Suprapubic skin (tissue), 4 donors: ENCODE data around the gene CAD. TPM values are rescaled to one million over a fixed set of nuclear protein-coding genes. Genes with fewer than 3 reads are reported as not detected.

ENCODE experiments used
- DNase-seq, 2 donors: peaks; one replicate each; pipeline ENCODE4 v3.0.0-alpha.2; 2019; ENCODE audit warnings: low spot score in 2 of 2
- H3K27ac ChIP-seq: fragments of 200-600 bp; sonication (generic); one replicate; pipeline ENCODE4 v1.5.1; 2019
- H3K27me3 ChIP-seq: fragments of 200-600 bp; sonication (generic); one replicate; pipeline ENCODE4 v1.5.1; 2019
- H3K36me3 ChIP-seq: fragments of 200-600 bp; sonication (generic); one replicate; pipeline ENCODE4 v1.5.1; 2019
- H3K4me1 ChIP-seq: fragments of 200-600 bp; sonication (generic); one replicate; pipeline ENCODE4 v1.5.1; 2019
- H3K4me3 ChIP-seq: fragments of 200-600 bp; sonication (generic); one replicate; pipeline ENCODE4 v1.5.1; 2019; ENCODE audit warnings: mild to moderate bottlenecking
- H3K9me3 ChIP-seq: fragments of 200-600 bp; sonication (generic); one replicate; pipeline ENCODE4 v1.5.1; 2019
- CTCF ChIP-seq, 2 donors: fragments of 200-600 bp in 1 of 2; fragments of 450-650 bp in 1 of 2; sonication (generic) in 1 of 2; IDR thresholded peaks; one replicate each; pipeline ENCODE4 v1.5.1; 2016 to 2019; ENCODE audit warnings: antibody characterized with exemption in 2 of 2, mild to moderate bottlenecking in 1 of 2, moderate library complexity in 1 of 2
- EP300 ChIP-seq: sonication (generic); formaldehyde crosslinking; IDR thresholded peaks from one replicate; pipeline ENCODE4 v1.6.1; 2017; ENCODE audit warnings: antibody characterized with exemption
- POLR2A ChIP-seq, 2 donors: fragments of 450-650 bp; IDR thresholded peaks; one replicate each; pipeline ENCODE4 v1.6.1; 2017; ENCODE audit warnings: antibody characterized with exemption in 2 of 2, mild to moderate bottlenecking in 2 of 2, moderate library complexity in 2 of 2
- POLR2AphosphoS5 ChIP-seq, 3 donors: sonication (generic); formaldehyde crosslinking; IDR thresholded peaks; one replicate each; pipeline ENCODE4 v1.6.1; 2017; ENCODE audit warnings: antibody characterized with exemption in 3 of 3
- WGBS: methylation state at CpG from one replicate; pipeline ENCODE4 v1.1.5; 2018; 5-methylcytosine and 5-hydroxymethylcytosine counted together
- total RNA-seq, 4 donors: library from RNA; depleted of rRNA; stranded (reverse); fragments of >200 nt; gene quantifications; one replicate each; pipeline ENCODE4 v1.1.0, GENCODE V29; 2016

Gene CAD
- total RNA-seq, 4 donors from 2014 or later: 33.7 to 64.8 (median 42.1) TPM

DNA sequence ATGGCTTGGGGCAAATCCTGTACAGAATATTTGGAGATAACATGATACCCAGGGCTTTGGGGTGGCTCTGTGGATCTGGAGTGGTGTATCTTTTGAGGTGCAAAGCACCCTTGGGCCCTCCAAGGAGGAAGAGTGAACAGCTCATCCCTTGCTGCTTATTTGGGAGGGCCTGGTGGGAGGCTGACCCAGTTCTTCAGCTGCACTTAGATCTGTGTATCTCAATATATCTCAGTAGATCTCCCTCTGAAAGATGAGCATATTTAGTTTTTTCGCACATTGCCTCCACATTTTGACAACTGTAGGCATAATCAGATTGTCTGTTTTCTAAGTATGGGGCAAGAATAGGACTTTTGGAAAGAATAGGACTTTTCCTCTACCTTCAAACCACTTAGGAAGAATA lies 67.8 kb downstream of the CAD start:
- WGBS: 89% methylated on average over 1 of the region's 1 CpG
- no peak overlapping the region for H3K4me3 ChIP-seq
- no peaks in the 10 kb centered on the region for H3K9me3 ChIP-seq
- H3K36me3 ChIP-seq: no peaks in the 10 kb centered on the region
- no peaks in the 10 kb centered on the region for H3K4me1 ChIP-seq
- no peak for DNase-seq
- H3K27me3 ChIP-seq: peaks cover 8% of the 10 kb centered on the region
- TF ChIP-seq POLR2AphosphoS5 (IDR thresholded peaks at IDR 0.05) (no peak), EP300 (no peak), CTCF (IDR thresholded peaks at IDR 0.05) (no peak), POLR2A (IDR thresholded peaks at IDR 0.05) (no peak)
- H3K27ac ChIP-seq: no peak overlapping the region

GRCh38 chr2:27285481-27285880 lies 68.3 kb downstream of the CAD start:
- H3K36me3 ChIP-seq: no peaks in the 10 kb centered on the region
- no peaks in the 10 kb centered on the region for H3K9me3 ChIP-seq
- TF ChIP-seq CTCF (IDR thresholded peaks at IDR 0.05) (no peak), POLR2AphosphoS5 (IDR thresholded peaks at IDR 0.05) (no peak), POLR2A (IDR thresholded peaks at IDR 0.05) (no peak), EP300 (no peak)
- peaks cover 8% of the 10 kb centered on the region for H3K27me3 ChIP-seq
- H3K4me1 ChIP-seq: no peaks in the 10 kb centered on the region
- no peak for DNase-seq
- no peak overlapping the region for H3K27ac ChIP-seq
- WGBS: 79% methylated on average over 6 of the region's 6 CpGs
- H3K4me3 ChIP-seq: no peak overlapping the region

DNA sequence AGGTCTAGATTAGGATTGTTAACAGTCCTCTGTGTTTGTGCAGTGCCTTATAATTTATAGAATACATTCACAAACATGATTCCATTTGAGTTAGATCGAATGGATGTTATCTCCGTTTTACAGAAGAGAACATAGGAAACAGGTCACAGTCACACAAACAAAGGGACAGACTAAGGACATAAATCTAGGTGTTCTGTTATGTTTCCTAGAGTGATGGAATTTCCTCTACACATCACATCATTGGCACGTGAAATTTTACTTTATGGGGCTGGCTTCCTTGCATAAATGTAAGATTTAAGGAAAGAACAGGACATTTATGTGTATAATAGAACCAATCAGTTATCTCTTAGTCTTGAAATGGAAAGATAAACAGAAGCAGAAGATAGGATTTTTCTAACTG lies 71.4 kb downstream of the CAD start:
- TF ChIP-seq CTCF (IDR thresholded peaks at IDR 0.05): no peak
- TF ChIP-seq POLR2AphosphoS5 (IDR thresholded peaks at IDR 0.05): no peak
- no peak for TF ChIP-seq EP300
- TF ChIP-seq POLR2A (IDR thresholded peaks at IDR 0.05): no peak
- H3K27me3 ChIP-seq: peaks cover 19% of the 10 kb centered on the region
- no peak overlapping the region for H3K27ac ChIP-seq
- no peak overlapping the region for H3K4me3 ChIP-seq
- H3K9me3 ChIP-seq: no peaks in the 10 kb centered on the region
- no peaks in the 10 kb centered on the region for H3K36me3 ChIP-seq
- 45% methylated on average over 3 of the region's 3 CpGs for WGBS
- H3K4me1 ChIP-seq: no peaks in the 10 kb centered on the region
- no peak for DNase-seq

- no peak for TF ChIP-seq POLR2AphosphoS5 (IDR thresholded peaks at IDR 0.05)
- TF ChIP-seq CTCF (IDR thresholded peaks at IDR 0.05): no peak
- TF ChIP-seq EP300: no peak
- TF ChIP-seq POLR2A (IDR thresholded peaks at IDR 0.05): no peak
- Histone ChIP-seq H3K27ac (no peak overlapping the region), H3K4me1 (no peaks in the 10 kb centered on the region), H3K27me3 (peaks cover 16% of the 10 kb centered on the region), H3K36me3 (no peaks in the 10 kb centered on the region), H3K9me3 (no peaks in the 10 kb centered on the region), H3K4me3 (no peak overlapping the region)
- 84% methylated on average over 5 of the region's 5 CpGs for WGBS
- no peak for DNase-seq
Measured at GRCh38 chr2:27290549-27290948, 73.4 kb downstream of the CAD start.

GRCh38 chr2:27291865-27292264 lies 74.7 kb downstream of the CAD start:
- Histone ChIP-seq H3K9me3 (no peaks in the 10 kb centered on the region), H3K27ac (no peak overlapping the region), H3K4me1 (no peaks in the 10 kb centered on the region), H3K4me3 (no peak overlapping the region), H3K36me3 (no peaks in the 10 kb centered on the region), H3K27me3 (peaks cover 16% of the 10 kb centered on the region)
- 51% methylated on average over 6 of the region's 6 CpGs for WGBS
- TF ChIP-seq POLR2AphosphoS5 (IDR thresholded peaks at IDR 0.05): no peak
- TF ChIP-seq CTCF (IDR thresholded peaks at IDR 0.05): no peak
- TF ChIP-seq POLR2A (IDR thresholded peaks at IDR 0.05): no peak
- no peak for TF ChIP-seq EP300
- DNase-seq: no peak

Other genes starting within 250 kb of the CAD start
- gene MAPRE3, start 246.7 kb upstream of the CAD start, total RNA-seq: 10 to 100 TPM; 29.5 to 57.5 (median 34.0) TPM
- 10 to 100 TPM; 39.2 to 56.3 (median 44.7) TPM for gene TMEM214, start 184.4 kb upstream of the CAD start, total RNA-seq
- 10 to 100 TPM; 15.3 to 18.9 (median 18.5) TPM for gene AGBL5, start 165.7 kb upstream of the CAD start, total RNA-seq
- gene OST4, start 145.7 kb upstream of the CAD start, total RNA-seq: 100 to 1,000 TPM in 3 of 4 donors, 10 to 100 TPM in 1; 70.8 to 225 (median 199) TPM
- gene EMILIN1, start 138.8 kb upstream of the CAD start, total RNA-seq: 10 to 100 TPM in 1 of 4 donors, 1 to 10 TPM in 3; 3.0 to 13.8 (median 5.8) TPM
- 1 to 10 TPM; 2.8 to 6.3 (median 3.8) TPM for gene KHK, start 130.6 kb upstream of the CAD start, total RNA-seq
- 1 to 10 TPM; 1.1 to 4.2 (median 2.6) TPM for gene CGREF1, start 98.2 kb upstream of the CAD start, total RNA-seq
- gene ABHD1, start 93.6 kb upstream of the CAD start, total RNA-seq: not detected
- gene PREB, start 82.7 kb upstream of the CAD start, total RNA-seq: 10 to 100 TPM; 40.0 to 55.3 (median 47.1) TPM
- gene PRR30, start 78.0 kb upstream of the CAD start, total RNA-seq: not detected
- under 1 TPM in 1 of 4 donors, not detected in 3; 0.11 TPM for gene TCF23, start 68.4 kb upstream of the CAD start, total RNA-seq
- 100 to 1,000 TPM; 109 to 177 (median 141) TPM for gene ATRAID, start 5.3 kb upstream of the CAD start, total RNA-seq
- 10 to 100 TPM; 30.4 to 33.4 (median 33.1) TPM for gene SLC5A6, start 5.1 kb upstream of the CAD start, total RNA-seq
- gene SLC30A3, start 45.7 kb downstream of the CAD start, total RNA-seq: not detected
- gene DNAJC5G, start 58.1 kb downstream of the CAD start, total RNA-seq: not detected
- gene TRIM54, start 65.1 kb downstream of the CAD start, total RNA-seq: not detected
- gene UCN, start 91.1 kb downstream of the CAD start, total RNA-seq: 1 to 10 TPM in 2 of 4 donors, not detected in 2; 2.1 to 3.9 TPM
- gene MPV17, start 105.7 kb downstream of the CAD start, total RNA-seq: 10 to 100 TPM; 51.8 to 87.5 (median 68.4) TPM
- gene GTF3C2, start 139.4 kb downstream of the CAD start, total RNA-seq: 100 to 1,000 TPM in 1 of 4 donors, 10 to 100 TPM in 3; 53.8 to 160 (median 75.9) TPM
- gene EIF2B4, start 153.0 kb downstream of the CAD start, total RNA-seq: 10 to 100 TPM; 34.3 to 68.2 (median 48.5) TPM
- 10 to 100 TPM; 73.4 to 89.8 (median 76.4) TPM for gene SNX17, start 153.2 kb downstream of the CAD start, total RNA-seq
- 10 to 100 TPM in 3 of 4 donors, 1 to 10 TPM in 1; 7.6 to 16.7 (median 11.7) TPM for gene ZNF513, start 163.4 kb downstream of the CAD start, total RNA-seq
- gene PPM1G, start 192.2 kb downstream of the CAD start, total RNA-seq: 10 to 100 TPM; 37.4 to 54.1 (median 49.3) TPM
- 10 to 100 TPM; 66.8 to 84.3 (median 77.0) TPM for gene NRBP1, start 211.3 kb downstream of the CAD start, total RNA-seq
- gene KRTCAP3, start 225.0 kb downstream of the CAD start, total RNA-seq: 10 to 100 TPM; 31.0 to 50.1 (median 42.2) TPM